HG03442 (cell line): ENCODE data around the gene KLHL6.
"Not testable (repeated sequence)": the region's sequence is repeated elsewhere in the genome, so short reads cannot be mapped to it uniquely, and the experiment has no call there.

Source experiments
- ATAC-seq: cut with Tn5 transposase; IDR thresholded peaks from one replicate; pipeline ENCODE4 v1.9.1; 2021; ENCODE audit warnings: mild to moderate bottlenecking, moderate library complexity; ENCODE audit not compliant: unreplicated experiment

The KLHL6 gene

GRCh38 chr3:183533412-183534132, 21.9 kb downstream of the KLHL6 start:
- peak; percentile 51 for ATAC-seq

GRCh38 chr3:183532620-183533411, 22.7 kb downstream of the KLHL6 start:
- ATAC-seq, result no peak

GRCh38 chr3:183529717-183530116, 25.8 kb downstream of the KLHL6 start:
- ATAC-seq, result no peak

- no peak for ATAC-seq
Observed at GRCh38 chr3:183529185-183529584, 26.3 kb downstream of the KLHL6 start.

- ATAC-seq, result not testable (repeated sequence)
Observed at GRCh38 chr3:183528758-183529157, 26.7 kb downstream of the KLHL6 start.

GRCh38 chr3:183527428-183528379, 27.8 kb downstream of the KLHL6 start:
- ATAC-seq, result peak; percentile 72

- no peak for ATAC-seq
Observed at GRCh38 chr3:183526838-183527427, 28.6 kb downstream of the KLHL6 start.

- no peak for ATAC-seq
Observed at GRCh38 chr3:183524476-183524875, 31.0 kb downstream of the KLHL6 start.

GRCh38 chr3:183520741-183521556, 34.6 kb downstream of the KLHL6 start:
- not testable (repeated sequence) for ATAC-seq

GRCh38 chr3:183520295-183520694, 35.2 kb downstream of the KLHL6 start:
- ATAC-seq, result not testable (repeated sequence)

- no peak for ATAC-seq
Observed at GRCh38 chr3:183519891-183520290, 35.6 kb downstream of the KLHL6 start.

- ATAC-seq, result no peak
Observed at GRCh38 chr3:183518491-183519251, 36.8 kb downstream of the KLHL6 start.

GRCh38 chr3:183517607-183518006, 37.9 kb downstream of the KLHL6 start:
- ATAC-seq, result no peak

GRCh38 chr3:183515968-183516851, 39.3 kb downstream of the KLHL6 start:
- peak; percentile 76 for ATAC-seq

- ATAC-seq, result no peak
Observed at GRCh38 chr3:183514021-183514420, 41.5 kb downstream of the KLHL6 start.

- no peak for ATAC-seq
Observed at GRCh38 chr3:183513046-183513706, 42.3 kb downstream of the KLHL6 start.

- peak; percentile 52 for ATAC-seq
Observed at GRCh38 chr3:183511286-183512131, 44.0 kb downstream of the KLHL6 start.
